ENCODE data around the gene UBL4A.

UBL4A gene

GRCh38 chrX:154486396-154487207 lies at the start of gene UBL4A:
TSS of gene UBL4A (minus strand) at chrX:154486615. CDS start at chrX:154486584, 31 bp downstream.
- peak; percentile 83 for DNase-seq

GRCh38 chrX:154535892-154536291 lies 49.5 kb upstream of the UBL4A start:
- DNase-seq: no peak

- DNase-seq: peak; percentile 95
Observed at GRCh38 chrX:154534526-154535322, 48.3 kb upstream of the UBL4A start.

- no peak for DNase-seq
Observed at GRCh38 chrX:154532690-154533089, 46.3 kb upstream of the UBL4A start.

GRCh38 chrX:154531626-154532025 lies 45.2 kb upstream of the UBL4A start:
- no peak for DNase-seq

GRCh38 chrX:154530286-154530685 lies 43.9 kb upstream of the UBL4A start:
- DNase-seq: no peak

GRCh38 chrX:154529206-154529612 lies 42.8 kb upstream of the UBL4A start:
- DNase-seq: no peak

- DNase-seq: peak; percentile 84
Observed at GRCh38 chrX:154526901-154527675, 40.7 kb upstream of the UBL4A start.

GRCh38 chrX:154525606-154526490 lies 39.4 kb upstream of the UBL4A start:
- DNase-seq: no peak

- no peak for DNase-seq
Observed at GRCh38 chrX:154519389-154519788, 33.0 kb upstream of the UBL4A start.

- DNase-seq: no peak
Observed at GRCh38 chrX:154517101-154517781, 30.8 kb upstream of the UBL4A start.

- DNase-seq: no peak
Observed at GRCh38 chrX:154516656-154517100, 30.3 kb upstream of the UBL4A start.

GRCh38 chrX:154515966-154516655 lies 29.7 kb upstream of the UBL4A start, which contains the start of gene FAM3A:
TSS of gene FAM3A (minus strand) at chrX:154516232. CDS start at chrX:154515772, 460 bp downstream.
- peak; percentile 96 for DNase-seq

GRCh38 chrX:154515090-154515965 lies 28.9 kb upstream of the UBL4A start:
- DNase-seq: no peak

GRCh38 chrX:154513716-154514115 lies 27.3 kb upstream of the UBL4A start:
- no peak for DNase-seq

- no peak for DNase-seq
Observed at GRCh38 chrX:154512879-154513553, 26.6 kb upstream of the UBL4A start.

GRCh38 chrX:154511761-154512160 lies 25.3 kb upstream of the UBL4A start:
- DNase-seq: no peak

- no peak for DNase-seq
Observed at GRCh38 chrX:154509455-154509854, 23.0 kb upstream of the UBL4A start.

GRCh38 chrX:154508384-154508745 lies 21.9 kb upstream of the UBL4A start:
- DNase-seq: no peak
